Eye (tissue), 1 donor: ENCODE results near the gene RAD51B.
"Not testable (repeated sequence)": the region's sequence is repeated elsewhere in the genome, so short reads cannot be mapped to it uniquely, and the experiment has no call there.

ENCODE experiments used
- DNase-seq: peaks from one replicate; pipeline ENCODE4 v3.0.0-alpha.2; 2015

Gene RAD51B

GRCh38 chr14:67987606-67988005, 168.0 kb downstream of the RAD51B start:
- DNase-seq, result peak; percentile 74

GRCh38 chr14:67988210-67988609, 168.6 kb downstream of the RAD51B start:
- DNase-seq, result not testable (repeated sequence)

GRCh38 chr14:67990576-67990975, 171.0 kb downstream of the RAD51B start:
- DNase-seq, result no peak

- no peak for DNase-seq
Observed at GRCh38 chr14:67994531-67994930, 175.0 kb downstream of the RAD51B start.

GRCh38 chr14:67996235-67996634, 176.7 kb downstream of the RAD51B start:
- DNase-seq, result no peak

GRCh38 chr14:67998834-67999233, 179.3 kb downstream of the RAD51B start:
- DNase-seq, result no peak

GRCh38 chr14:67999290-67999689, 179.7 kb downstream of the RAD51B start:
- no peak for DNase-seq

- peak; percentile 24 for DNase-seq
Observed at GRCh38 chr14:67999705-68000384, 180.3 kb downstream of the RAD51B start.

GRCh38 chr14:68000511-68000910, 180.9 kb downstream of the RAD51B start:
- DNase-seq, result no peak

- no peak for DNase-seq
Observed at GRCh38 chr14:68008491-68008890, 188.9 kb downstream of the RAD51B start.

- DNase-seq, result peak; percentile 87
Observed at GRCh38 chr14:68011406-68012028, 191.9 kb downstream of the RAD51B start.

- peak; percentile 54 for DNase-seq
Observed at GRCh38 chr14:68012871-68013270, 193.3 kb downstream of the RAD51B start.

GRCh38 chr14:68013326-68013725, 193.7 kb downstream of the RAD51B start:
- no peak for DNase-seq

GRCh38 chr14:68014771-68015170, 195.2 kb downstream of the RAD51B start:
- no peak for DNase-seq

GRCh38 chr14:68015356-68016254, 196.0 kb downstream of the RAD51B start:
- no peak for DNase-seq

- DNase-seq, result no peak
Observed at GRCh38 chr14:68016255-68016914, 196.8 kb downstream of the RAD51B start.

- DNase-seq, result no peak
Observed at GRCh38 chr14:68018598-68018997, 199.0 kb downstream of the RAD51B start.

GRCh38 chr14:68020493-68020892, 200.9 kb downstream of the RAD51B start:
- no peak for DNase-seq

GRCh38 chr14:68020999-68021663, 201.6 kb downstream of the RAD51B start:
- peak; percentile 75 for DNase-seq

- no peak for DNase-seq
Observed at GRCh38 chr14:68027276-68027675, 207.7 kb downstream of the RAD51B start.

GRCh38 chr14:68028075-68028474, 208.5 kb downstream of the RAD51B start:
- no peak for DNase-seq

GRCh38 chr14:68031011-68031410, 211.4 kb downstream of the RAD51B start:
- not testable (repeated sequence) for DNase-seq
